Smooth muscle cell (in vitro differentiated cells): ENCODE measurements around the gene KLC1. TPM values are rescaled to one million over a fixed set of nuclear protein-coding genes. Genes with fewer than 3 reads are reported as not detected.

Source experiments
- DNase-seq: peaks from one replicate; lab custom pipeline; 2025; ENCODE audit not compliant: unreplicated experiment; lab: John Stamatoyannopoulos, UW
- H2AFZ ChIP-seq: fragments of 200-600 bp; sonication (generic); 2 replicates; pipeline ENCODE4 v1.6.0; 2016; ENCODE audit warnings: antibody characterized with exemption, low read depth, mild to moderate bottlenecking
- H3F3A ChIP-seq: fragments of 200-600 bp; sonication (generic); 2 replicates; pipeline ENCODE4 v1.6.0; 2017; ENCODE audit warnings: antibody characterized with exemption, low read depth
- H3K27ac ChIP-seq: fragments of 200-600 bp; sonication (generic); 2 replicates; pipeline ENCODE4 v1.5.1; 2016; ENCODE audit warnings: low read depth, mild to moderate bottlenecking
- H3K27me3 ChIP-seq: fragments of 200-600 bp; sonication (generic); 2 replicates; pipeline ENCODE4 v1.6.1; 2016; ENCODE audit warnings: low read depth, mild to moderate bottlenecking
- H3K36me3 ChIP-seq: fragments of 200-600 bp; sonication (generic); 2 replicates; pipeline ENCODE4 v1.5.1; 2016; ENCODE audit warnings: low read depth
- H3K4me1 ChIP-seq: fragments of 200-600 bp; sonication (generic); 2 replicates; pipeline ENCODE4 v1.5.1; 2016; ENCODE audit warnings: low read depth
- H3K4me2 ChIP-seq: fragments of 200-600 bp; sonication (generic); 2 replicates; pipeline ENCODE4 v1.6.0; 2016; ENCODE audit warnings: mild to moderate bottlenecking
- H3K4me3 ChIP-seq: fragments of 200-600 bp; sonication (generic); 2 replicates; pipeline ENCODE4 v1.5.1; 2016; ENCODE audit warnings: mild to moderate bottlenecking
- H3K79me2 ChIP-seq: fragments of 200-600 bp; sonication (generic); 2 replicates; pipeline ENCODE4 v1.6.0; 2016; ENCODE audit warnings: low read depth, mild to moderate bottlenecking
- H3K9ac ChIP-seq: fragments of 200-600 bp; sonication (generic); 2 replicates; pipeline ENCODE4 v1.6.0; 2016; ENCODE audit warnings: low read depth
- H3K9me3 ChIP-seq: fragments of 200-600 bp; sonication (generic); replicated peaks from 2 replicates; pipeline ENCODE4 v1.5.1; 2016; ENCODE audit warnings: low read depth
- H4K20me1 ChIP-seq: fragments of 200-600 bp; sonication (generic); 2 replicates; pipeline ENCODE4 v1.6.0; 2016; ENCODE audit warnings: low read depth
- WGBS: methylation state at CpG from one replicate; pipeline ENCODE4 v1.1.7; 2016; ENCODE audit warnings: low lambda C conversion rate; 5-methylcytosine and 5-hydroxymethylcytosine counted together
- polyA plus RNA-seq: library from polyadenylated mRNA; unstranded; fragments of >200 nt; fragmentation: Nextera tagmentation; extraction: Ambion mirVana; gene quantifications from 2 replicates; pipeline ENCODE4 v1.2.1, GENCODE V29; 2016
- total RNA-seq: library from RNA; depleted of rRNA; stranded (reverse); fragments of >200 nt; gene quantifications from 2 replicates; pipeline ENCODE4 v1.2.3, GENCODE V29; 2014
- TF ChIP-seq, protein P1 (sequence below): fragments of 200-600 bp; sonication (generic); IDR thresholded peaks from 2 replicates; pipeline ENCODE4 v1.5.1; 2017; ENCODE audit warnings: borderline replicate concordance, mild to moderate bottlenecking, antibody characterized with exemption; ENCODE audit not compliant: insufficient read depth, poor library complexity, severe bottlenecking

Gene KLC1
- total and polyA plus RNA-seq, 2 experiments from 2014 or later: 167 to 224 TPM

GRCh38 chr14:103683139-103683538 is 54.1 kb downstream of the KLC1 start:
- Histone ChIP-seq H4K20me1 (peaks cover 98% of the 10 kb centered on the region), H3K27me3 (no peaks in the 10 kb centered on the region), H3K9ac (no peak overlapping the region), H3K9me3 (no peaks in the 10 kb centered on the region), H3F3A (peaks cover 3% of the 10 kb centered on the region), H3K4me1 (no peaks in the 10 kb centered on the region), H3K4me3 (no peak overlapping the region), H3K4me2 (no peak overlapping the region), H3K36me3 (peaks cover 25% of the 10 kb centered on the region), H2AFZ (no peak overlapping the region), H3K79me2 (peaks cover 31% of the 10 kb centered on the region), H3K27ac (no peak overlapping the region)
- 92% methylated on average over 15 of the region's 15 CpGs for WGBS
- no peak for DNase-seq
- TF ChIP-seq, protein P1, sequence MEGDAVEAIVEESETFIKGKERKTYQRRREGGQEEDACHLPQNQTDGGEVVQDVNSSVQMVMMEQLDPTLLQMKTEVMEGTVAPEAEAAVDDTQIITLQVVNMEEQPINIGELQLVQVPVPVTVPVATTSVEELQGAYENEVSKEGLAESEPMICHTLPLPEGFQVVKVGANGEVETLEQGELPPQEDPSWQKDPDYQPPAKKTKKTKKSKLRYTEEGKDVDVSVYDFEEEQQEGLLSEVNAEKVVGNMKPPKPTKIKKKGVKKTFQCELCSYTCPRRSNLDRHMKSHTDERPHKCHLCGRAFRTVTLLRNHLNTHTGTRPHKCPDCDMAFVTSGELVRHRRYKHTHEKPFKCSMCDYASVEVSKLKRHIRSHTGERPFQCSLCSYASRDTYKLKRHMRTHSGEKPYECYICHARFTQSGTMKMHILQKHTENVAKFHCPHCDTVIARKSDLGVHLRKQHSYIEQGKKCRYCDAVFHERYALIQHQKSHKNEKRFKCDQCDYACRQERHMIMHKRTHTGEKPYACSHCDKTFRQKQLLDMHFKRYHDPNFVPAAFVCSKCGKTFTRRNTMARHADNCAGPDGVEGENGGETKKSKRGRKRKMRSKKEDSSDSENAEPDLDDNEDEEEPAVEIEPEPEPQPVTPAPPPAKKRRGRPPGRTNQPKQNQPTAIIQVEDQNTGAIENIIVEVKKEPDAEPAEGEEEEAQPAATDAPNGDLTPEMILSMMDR: no peak

DNA sequence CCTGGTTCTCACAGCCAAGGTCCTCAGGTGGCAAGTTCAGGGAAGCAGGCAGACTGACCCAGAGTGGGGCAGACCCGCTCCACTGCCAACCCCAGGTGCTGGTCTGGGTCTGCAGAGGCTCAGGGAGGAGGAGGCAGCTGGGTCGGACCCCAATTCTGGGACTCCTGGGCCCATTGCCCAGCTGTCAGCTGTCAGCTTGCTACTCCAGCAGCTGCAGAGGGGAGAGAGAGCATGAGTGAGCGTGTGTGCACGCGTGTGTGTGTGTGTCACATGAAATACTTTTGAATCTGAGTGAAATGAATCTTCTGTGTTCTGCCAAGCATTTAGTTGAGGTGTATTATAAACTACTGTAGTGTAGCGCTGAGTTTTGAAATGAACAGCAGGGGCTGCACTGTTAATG is 55.5 kb downstream of the KLC1 start:
- TF ChIP-seq, protein P1: no peak
- Histone ChIP-seq H3F3A (peaks cover 3% of the 10 kb centered on the region), H3K27ac (no peak overlapping the region), H3K27me3 (no peaks in the 10 kb centered on the region), H2AFZ (no peak overlapping the region), H3K4me2 (no peak overlapping the region), H3K79me2 (peaks cover 31% of the 10 kb centered on the region), H3K9me3 (no peaks in the 10 kb centered on the region), H3K9ac (no peak overlapping the region), H3K36me3 (peaks cover 23% of the 10 kb centered on the region), H3K4me3 (no peak overlapping the region), H3K4me1 (no peaks in the 10 kb centered on the region), H4K20me1 (peaks cover 98% of the 10 kb centered on the region)
- 98% methylated on average over 6 of the region's 6 CpGs for WGBS
- DNase-seq: no peak

- no peak for DNase-seq
- H2AFZ ChIP-seq: no peak overlapping the region
- H3K4me3 ChIP-seq: no peak overlapping the region
- no peaks in the 10 kb centered on the region for H3K4me1 ChIP-seq
- no peak overlapping the region for H3K4me2 ChIP-seq
- H3K9me3 ChIP-seq: no peaks in the 10 kb centered on the region
- H3K9ac ChIP-seq: no peak overlapping the region
- 97% methylated on average over 15 of the region's 15 CpGs for WGBS
- no peaks in the 10 kb centered on the region for H3K27me3 ChIP-seq
- H3F3A ChIP-seq: peaks cover 3% of the 10 kb centered on the region
- TF ChIP-seq, protein P1: no peak
- H3K79me2 ChIP-seq: peaks cover 28% of the 10 kb centered on the region
- no peak overlapping the region for H3K27ac ChIP-seq
- H3K36me3 ChIP-seq: peaks cover 23% of the 10 kb centered on the region
- H4K20me1 ChIP-seq: peaks cover 98% of the 10 kb centered on the region
Observed at GRCh38 chr14:103684871-103685270, 55.9 kb downstream of the KLC1 start.
